NCI-H226 (cell line): ENCODE data around the gene JAG1.
"Not testable (repeated sequence)": the region's sequence is repeated elsewhere in the genome, so short reads cannot be mapped to it uniquely, and the experiment has no call there.

Source experiments
- DNase-seq: peaks from one replicate; pipeline ENCODE4 v3.0.0-alpha.2; 2015

The JAG1 gene

DNA sequence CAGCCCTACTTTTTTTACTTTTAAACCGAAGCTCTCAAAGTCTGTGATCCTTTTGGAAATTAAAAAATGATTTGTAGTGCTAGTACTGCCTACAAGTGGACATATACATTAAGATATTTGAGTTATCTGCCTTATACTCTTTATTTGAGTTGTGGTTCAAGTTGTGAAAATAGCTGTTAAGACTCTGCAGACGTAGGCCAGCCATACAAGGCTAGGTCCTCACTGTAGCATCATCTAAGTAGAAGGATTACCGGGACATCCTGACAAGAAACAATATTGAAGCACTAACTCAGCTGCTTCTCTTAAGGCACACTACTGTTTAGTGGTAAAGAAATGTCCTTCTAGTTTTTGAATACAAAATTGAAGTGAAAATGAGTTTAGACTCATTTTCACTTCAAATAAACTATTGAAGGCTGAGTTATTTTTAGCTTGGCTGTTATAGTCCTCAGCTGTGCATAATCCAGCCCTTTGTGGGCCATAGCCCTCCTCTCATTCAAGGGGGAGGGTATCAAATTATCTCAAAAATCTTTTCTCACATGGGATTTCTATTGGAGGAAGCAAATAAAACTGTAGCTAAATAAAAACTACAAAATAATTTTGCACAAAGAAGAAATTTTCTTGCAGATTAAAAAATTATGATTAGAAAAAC, 68.1 kb downstream of the JAG1 start:
- DNase-seq: no peak

DNA sequence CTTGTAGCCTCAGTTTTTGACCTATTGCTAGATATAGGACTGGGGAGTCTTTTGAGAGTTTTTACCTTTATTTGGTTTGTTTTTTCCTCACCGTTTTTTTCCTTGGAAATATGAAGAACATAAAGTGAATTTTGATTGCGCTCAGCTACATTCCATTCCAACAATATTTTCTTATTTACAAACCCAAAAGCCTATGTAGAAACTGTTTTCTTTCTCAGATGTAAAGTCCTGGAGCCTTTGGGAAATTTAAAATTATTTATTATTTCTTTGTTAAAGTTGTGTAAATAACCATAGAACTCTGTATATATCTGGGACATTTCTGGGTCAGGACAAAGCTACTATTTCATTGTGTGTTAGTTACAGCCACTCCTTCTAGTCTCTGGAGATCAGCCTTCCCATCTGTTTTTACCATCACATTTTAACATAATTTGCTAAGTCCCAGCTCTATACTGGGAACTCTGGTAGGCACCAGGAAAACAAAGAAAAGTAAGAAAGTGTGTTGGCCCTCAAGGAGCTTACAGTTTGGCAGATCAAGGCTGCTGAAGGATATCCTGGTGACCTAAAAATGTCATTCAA, 68.8 kb downstream of the JAG1 start:
- no peak for DNase-seq

DNA sequence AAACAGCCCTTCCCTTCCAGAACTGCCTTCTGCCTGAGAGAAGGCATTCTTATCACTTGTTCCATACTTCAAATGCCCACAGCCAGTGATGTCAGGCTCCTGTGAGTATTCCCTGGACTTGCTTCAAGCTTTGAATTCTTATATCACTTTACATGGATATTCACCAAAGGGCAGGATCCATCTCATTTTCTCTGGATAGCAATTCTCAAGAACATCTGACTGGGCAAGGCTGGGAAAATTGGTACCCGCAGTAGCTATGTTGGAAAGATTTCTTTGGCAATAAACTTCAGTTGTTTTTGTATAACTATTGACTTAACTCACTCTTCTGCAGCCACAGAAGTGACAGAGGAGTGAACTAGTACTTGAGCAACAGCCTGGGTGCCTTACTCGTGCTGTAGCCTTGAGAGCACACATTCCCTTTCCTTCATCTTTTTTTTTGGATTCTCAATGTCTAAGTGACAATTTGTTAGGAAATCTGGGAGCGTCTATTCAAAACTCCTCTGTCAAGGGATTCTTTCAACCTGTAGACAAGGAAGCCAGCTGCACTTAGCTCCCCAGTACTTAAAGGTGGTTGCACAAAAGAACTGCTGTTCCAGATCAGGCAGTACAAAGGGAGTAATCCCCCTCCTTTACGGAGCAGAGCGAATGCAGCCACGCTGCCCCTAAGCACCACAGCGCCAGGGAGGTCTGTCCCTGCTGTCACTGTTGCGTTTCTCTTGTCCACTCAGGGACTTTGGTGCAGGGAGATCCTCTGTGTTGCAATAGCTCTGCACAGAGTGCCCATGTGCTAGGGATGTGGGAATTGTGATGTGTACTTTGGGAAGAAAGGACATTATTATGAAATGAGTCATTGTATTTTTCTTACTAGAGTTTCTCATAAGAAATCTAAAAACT, 69.6 kb downstream of the JAG1 start:
- peak; percentile 49 for DNase-seq

DNA sequence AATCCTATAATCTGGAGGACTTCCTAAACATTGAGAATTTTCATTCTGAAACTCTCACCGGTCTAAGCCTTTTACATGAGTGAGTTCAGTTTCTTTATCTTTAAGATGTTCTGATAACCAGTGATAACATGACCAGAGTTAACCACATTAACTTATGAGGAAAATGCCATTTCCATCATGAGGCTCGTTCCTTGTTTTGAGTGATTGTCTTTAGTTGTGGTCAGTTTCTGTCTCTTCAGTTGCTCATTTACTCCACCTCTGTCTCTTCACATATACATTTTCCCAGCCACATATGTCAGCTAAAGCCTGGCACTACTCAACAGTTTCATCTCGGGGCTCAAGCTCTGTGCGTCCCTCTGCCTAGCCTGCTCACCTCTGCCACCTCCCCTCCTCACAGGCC, 70.4 kb downstream of the JAG1 start:
- no peak for DNase-seq

DNA sequence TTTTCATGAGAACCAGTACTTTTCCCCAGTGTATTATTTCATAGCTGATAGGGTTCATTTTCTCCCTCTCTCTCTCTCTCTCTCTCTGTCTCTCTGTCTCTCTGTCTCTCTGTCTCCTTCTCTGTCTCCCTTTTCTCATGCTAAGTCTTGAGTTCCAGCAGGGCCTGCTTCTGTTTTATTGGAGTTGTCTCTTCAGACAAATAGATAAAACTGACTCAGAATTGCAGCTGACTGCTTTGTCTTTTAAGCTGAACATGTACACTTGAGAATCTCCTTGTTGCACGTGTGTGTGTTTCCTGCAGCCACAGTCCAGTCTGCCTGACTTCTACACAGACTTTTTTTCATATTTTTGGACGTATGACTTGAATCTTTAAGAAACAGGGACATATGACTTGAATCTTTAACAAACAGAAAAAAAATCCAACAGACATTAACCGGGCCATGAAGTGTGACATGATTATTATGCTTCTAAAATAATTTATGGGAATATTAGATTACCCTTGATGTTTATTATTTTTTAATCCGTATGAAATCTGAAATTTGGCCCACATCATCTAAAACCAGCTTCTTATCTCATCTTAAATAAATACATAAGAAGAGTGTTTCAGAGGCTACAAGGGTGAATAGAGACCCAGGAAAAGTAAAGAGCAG, 71.5 kb downstream of the JAG1 start:
- DNase-seq: no peak

DNA sequence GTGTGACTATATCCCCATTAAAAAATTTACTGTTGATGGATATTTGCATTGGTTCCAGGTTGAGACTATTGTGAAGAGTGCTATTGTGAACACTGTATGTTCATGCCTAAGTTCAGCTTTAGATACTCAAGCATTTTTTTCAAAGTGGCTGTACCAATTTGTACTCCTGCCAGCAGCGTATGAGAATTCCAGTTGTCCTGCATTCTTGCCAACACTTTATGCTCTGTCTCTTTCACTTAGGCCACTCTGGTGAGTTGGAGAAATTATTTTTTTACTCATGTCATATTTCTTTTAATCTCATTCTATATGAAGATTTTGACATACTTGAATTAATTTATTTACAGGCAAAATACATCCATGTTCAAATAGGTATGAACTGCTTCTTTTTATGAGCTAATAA, 76.2 kb downstream of the JAG1 start:
- no peak for DNase-seq

DNA sequence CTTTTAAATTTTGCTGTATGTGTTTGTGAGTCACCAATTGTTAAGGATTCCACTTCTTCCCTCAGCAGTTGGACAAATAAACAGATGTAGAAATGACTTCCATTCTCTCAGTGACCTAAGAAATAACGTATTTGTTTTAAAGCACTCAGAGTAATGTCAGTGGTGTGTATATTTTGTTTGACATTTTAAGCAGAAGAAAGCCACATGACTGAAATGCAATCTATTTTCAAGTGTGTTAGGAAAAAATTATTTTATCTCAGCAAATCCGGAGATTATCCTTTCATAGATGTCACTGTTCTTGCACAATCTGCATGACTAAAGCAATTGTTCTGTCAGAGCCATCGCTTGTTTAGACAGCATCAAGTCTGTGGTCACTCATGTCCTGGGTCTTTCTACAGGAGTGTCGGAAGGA, 77.1 kb downstream of the JAG1 start:
- no peak for DNase-seq

DNA sequence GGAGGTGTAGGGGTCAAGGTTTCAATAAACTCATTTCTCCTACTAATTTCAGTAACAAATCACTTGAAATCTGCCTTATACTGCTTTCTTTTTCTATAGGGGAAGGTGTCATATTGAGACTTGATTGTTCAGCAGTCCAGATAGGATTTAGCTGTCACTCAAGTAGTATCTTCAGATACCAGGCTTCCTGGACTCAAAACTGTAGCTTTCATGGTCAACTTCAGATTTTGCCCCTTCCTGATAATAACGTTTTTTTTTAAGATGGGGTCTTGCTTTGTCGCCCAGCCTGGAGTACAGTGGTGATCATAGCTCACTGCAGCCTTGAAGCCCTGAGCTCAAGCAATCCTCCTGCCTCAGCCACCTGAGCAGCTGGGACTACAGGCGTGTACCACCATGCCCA, 77.8 kb downstream of the JAG1 start:
- no peak for DNase-seq

DNA sequence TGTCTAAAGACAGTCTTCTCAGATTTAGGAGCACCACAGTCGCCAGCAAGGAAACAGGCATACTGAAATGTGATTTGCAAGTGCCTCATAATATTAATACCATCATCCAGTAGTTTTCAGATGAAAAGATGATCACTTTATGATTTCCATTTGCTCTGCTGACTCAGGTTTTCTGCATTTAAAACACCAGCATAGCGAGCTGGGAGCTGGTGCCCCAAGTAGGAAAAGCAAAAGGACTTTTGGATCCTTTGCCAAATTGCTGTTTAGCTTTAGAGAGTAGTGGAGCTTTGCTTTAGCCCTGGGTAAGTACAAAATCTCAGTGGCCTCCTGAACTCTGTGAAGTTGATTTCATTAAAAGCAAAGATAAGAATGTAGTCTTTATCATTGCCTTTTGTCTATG, 78.5 kb downstream of the JAG1 start:
- no peak for DNase-seq

DNA sequence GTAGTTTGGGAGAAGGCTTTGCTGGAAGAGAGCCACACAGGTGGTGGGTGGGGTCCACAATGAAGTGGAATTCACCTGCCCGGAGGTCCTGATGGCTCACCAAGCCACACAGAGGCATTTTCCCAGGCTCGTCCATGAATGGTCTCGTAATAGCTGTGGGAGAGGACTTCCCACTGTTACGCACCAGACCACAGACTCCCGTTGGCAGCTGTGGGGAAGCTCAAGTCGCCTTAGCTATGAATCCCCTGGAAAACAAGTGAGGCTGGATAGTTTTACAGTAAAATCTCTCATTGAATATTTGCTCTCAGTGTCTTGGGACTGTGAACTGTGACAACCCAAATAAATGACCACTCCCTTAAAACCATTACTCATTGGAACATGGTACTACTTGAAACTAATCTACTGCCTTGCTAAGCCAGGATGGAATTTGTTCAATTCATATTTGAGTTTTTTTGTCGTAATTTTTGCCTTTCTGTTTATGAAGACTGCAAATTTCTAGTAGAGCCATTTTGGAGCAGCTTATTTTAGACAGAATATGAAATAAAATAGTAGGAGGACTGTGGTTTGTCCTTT, 79.4 kb downstream of the JAG1 start:
- DNase-seq: no peak

DNA sequence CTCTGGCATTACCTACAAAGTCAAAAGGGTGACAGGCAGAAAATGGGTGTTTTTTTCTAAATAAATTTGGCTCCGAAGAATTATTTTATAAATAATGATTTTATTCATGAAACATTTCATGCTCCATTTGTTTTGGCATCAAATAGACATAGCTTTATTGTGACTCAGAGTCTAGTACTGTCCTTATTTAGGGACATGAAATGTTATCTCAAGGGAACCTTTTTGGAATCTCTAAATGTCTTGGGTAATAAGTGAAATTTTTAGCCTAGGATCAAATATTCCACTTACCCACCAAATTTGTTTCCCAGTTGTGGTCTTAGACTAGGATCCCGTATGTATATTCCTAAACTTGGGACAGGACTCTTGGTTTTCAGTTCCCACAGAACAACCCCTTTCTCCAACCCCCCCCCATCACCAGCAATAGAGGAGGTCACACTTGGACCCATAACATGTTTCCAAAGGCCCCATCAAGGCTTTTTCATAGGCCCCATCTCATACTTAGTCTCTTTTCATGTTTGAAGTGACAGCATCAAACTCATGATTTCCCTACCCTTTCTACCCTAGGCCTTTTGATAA, 81.8 kb downstream of the JAG1 start:
- DNase-seq: no peak

DNA sequence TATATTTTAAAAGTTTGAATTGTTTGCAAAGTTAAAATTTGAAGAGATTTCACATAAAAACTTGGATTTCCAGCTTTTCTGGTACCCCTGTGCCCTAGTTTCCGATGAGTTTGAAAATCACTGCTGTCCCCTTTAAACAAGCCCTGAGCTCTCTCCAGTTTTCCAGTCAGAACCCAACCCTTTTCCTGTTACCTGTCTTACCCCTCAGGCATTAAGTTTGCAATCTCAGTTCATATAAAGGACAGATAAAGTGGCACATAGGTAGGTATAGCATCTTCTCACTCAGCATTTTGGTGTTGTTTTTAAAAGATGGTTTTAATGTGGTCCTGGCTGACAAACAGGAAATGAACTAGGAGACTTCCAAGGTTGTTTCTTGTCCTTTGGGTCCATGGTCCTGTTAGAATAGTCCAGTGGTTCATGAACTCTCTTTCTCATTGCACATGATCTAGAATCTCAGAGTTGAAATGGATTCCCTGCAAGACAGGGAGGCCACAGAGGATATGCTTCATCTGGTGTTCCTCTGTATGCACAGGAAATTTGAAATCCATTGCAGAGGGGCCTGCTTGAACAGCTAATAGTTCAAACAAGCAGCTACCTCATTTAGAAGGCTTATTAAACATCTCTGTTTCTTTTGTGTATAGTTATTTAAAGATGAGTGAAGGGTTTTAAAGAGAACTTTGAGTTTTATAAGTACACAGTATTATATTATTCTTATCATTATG, 82.7 kb downstream of the JAG1 start:
- DNase-seq: no peak

DNA sequence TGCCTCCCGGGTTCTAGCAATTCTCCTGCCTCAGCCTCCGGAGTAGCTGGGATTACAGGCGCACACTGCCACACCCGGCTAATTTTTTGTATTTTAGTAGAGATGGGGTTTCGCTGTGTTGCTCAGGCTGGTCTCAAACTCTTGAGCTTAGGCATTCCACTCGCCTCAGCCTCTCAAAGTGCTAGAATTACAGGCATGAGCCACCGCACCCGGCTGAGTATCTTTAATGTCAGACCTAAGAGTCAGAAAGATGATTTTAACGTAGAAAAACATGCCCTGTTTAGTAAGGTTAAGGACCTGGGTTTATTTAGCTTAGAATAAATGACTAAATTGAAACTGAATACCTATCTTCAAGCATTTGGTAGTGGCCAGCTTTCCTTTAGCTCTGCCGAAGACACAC, 83.4 kb downstream of the JAG1 start:
- not testable (repeated sequence) for DNase-seq
